GM19467 (cell line): ENCODE measurements around the gene XNDC1N.
"Not testable (repeated sequence)": the region's sequence is repeated elsewhere in the genome, so short reads cannot be mapped to it uniquely, and the experiment has no call there.

Source experiments
- ATAC-seq: cut with Tn5 transposase; IDR thresholded peaks from one replicate; pipeline ENCODE4 v1.9.1; 2021; ENCODE audit warnings: mild to moderate bottlenecking, moderate library complexity; ENCODE audit not compliant: unreplicated experiment

Gene XNDC1N

GRCh38 chr11:71933141-71933933 lies 4.9 kb upstream of the XNDC1N start:
- no peak for ATAC-seq

GRCh38 chr11:71931245-71931602 lies 2.8 kb upstream of the XNDC1N start:
- ATAC-seq: no peak

GRCh38 chr11:71930556-71931244 lies 2.3 kb upstream of the XNDC1N start:
- no peak for ATAC-seq

GRCh38 chr11:71929491-71929890 lies 1.1 kb upstream of the XNDC1N start:
- no peak for ATAC-seq

- peak; percentile 67 for ATAC-seq
These were observed 496 bp upstream of the XNDC1N start, which contains the start of gene RNF121 for GRCh38 chr11:71928737-71929443. Gene RNF121 (plus strand): TSS chr11:71929046. CDS start chr11:71929062, 16 bp downstream.

- no peak for ATAC-seq
These were observed 10.7 kb downstream of the XNDC1N start for GRCh38 chr11:71917646-71918140.

GRCh38 chr11:71914617-71915189 lies 13.7 kb downstream of the XNDC1N start:
- ATAC-seq: no peak

GRCh38 chr11:71913756-71914526 lies 14.5 kb downstream of the XNDC1N start:
- no peak for ATAC-seq

GRCh38 chr11:71911986-71912340 lies 16.4 kb downstream of the XNDC1N start:
- ATAC-seq: not testable (repeated sequence)

- ATAC-seq: not testable (repeated sequence)
These were observed 16.9 kb downstream of the XNDC1N start for GRCh38 chr11:71911321-71911985.

GRCh38 chr11:71910775-71911174 lies 17.6 kb downstream of the XNDC1N start:
- not testable (repeated sequence) for ATAC-seq

GRCh38 chr11:71908218-71908617 lies 20.2 kb downstream of the XNDC1N start:
- ATAC-seq: no peak

GRCh38 chr11:71901137-71901536 lies 27.3 kb downstream of the XNDC1N start:
- not testable (repeated sequence) for ATAC-seq

GRCh38 chr11:71895961-71896360 lies 32.4 kb downstream of the XNDC1N start:
- no peak for ATAC-seq

GRCh38 chr11:71889181-71889872 lies 39.1 kb downstream of the XNDC1N start:
- not testable (repeated sequence) for ATAC-seq

- ATAC-seq: not testable (repeated sequence)
These were observed 39.9 kb downstream of the XNDC1N start for GRCh38 chr11:71888335-71889010.

- not testable (repeated sequence) for ATAC-seq
These were observed 42.6 kb downstream of the XNDC1N start for GRCh38 chr11:71885806-71886205.
